GM19328 (cell line): Measurements from ENCODE around the gene C10orf120.

Experiments
- ATAC-seq: cut with Tn5 transposase; IDR thresholded peaks from one replicate; pipeline ENCODE4 v1.9.1; 2021; ENCODE audit warnings: mild to moderate bottlenecking, moderate library complexity; ENCODE audit not compliant: unreplicated experiment

C10orf120 gene

GRCh38 chr10:122699796-122700455 is at the start of gene C10orf120:
TSS of gene C10orf120 (minus strand) at chr10:122699846. CDS start at chr10:122699790, 56 bp downstream.
- no peak for ATAC-seq

- ATAC-seq: no peak
Measured at GRCh38 chr10:122748496-122748895, 48.9 kb upstream of the C10orf120 start.

- ATAC-seq: no peak
Measured at GRCh38 chr10:122746408-122746807, 46.8 kb upstream of the C10orf120 start.

- ATAC-seq: no peak
Measured at GRCh38 chr10:122744257-122744656, 44.6 kb upstream of the C10orf120 start.

- ATAC-seq: no peak
Measured at GRCh38 chr10:122740640-122741039, 41.0 kb upstream of the C10orf120 start.

- no peak for ATAC-seq
Measured at GRCh38 chr10:122738031-122738430, 38.4 kb upstream of the C10orf120 start.

GRCh38 chr10:122733931-122734665 is 34.5 kb upstream of the C10orf120 start:
- ATAC-seq: no peak

- no peak for ATAC-seq
Measured at GRCh38 chr10:122733443-122733842, 33.8 kb upstream of the C10orf120 start.

GRCh38 chr10:122730238-122730637 is 30.6 kb upstream of the C10orf120 start:
- no peak for ATAC-seq

- ATAC-seq: no peak
Measured at GRCh38 chr10:122729126-122729525, 29.5 kb upstream of the C10orf120 start.

GRCh38 chr10:122727426-122727825 is 27.8 kb upstream of the C10orf120 start:
- ATAC-seq: no peak

GRCh38 chr10:122725768-122726167 is 26.1 kb upstream of the C10orf120 start:
- ATAC-seq: no peak

GRCh38 chr10:122725006-122725405 is 25.4 kb upstream of the C10orf120 start:
- ATAC-seq: no peak

- no peak for ATAC-seq
Measured at GRCh38 chr10:122721111-122721510, 21.5 kb upstream of the C10orf120 start.

GRCh38 chr10:122716025-122716424 is 16.4 kb upstream of the C10orf120 start:
- no peak for ATAC-seq

- no peak for ATAC-seq
Measured at GRCh38 chr10:122715576-122715975, 15.9 kb upstream of the C10orf120 start.

GRCh38 chr10:122713091-122713885 is 13.6 kb upstream of the C10orf120 start:
- no peak for ATAC-seq

- no peak for ATAC-seq
Measured at GRCh38 chr10:122710576-122710975, 10.9 kb upstream of the C10orf120 start.

GRCh38 chr10:122709971-122710370 is 10.3 kb upstream of the C10orf120 start:
- ATAC-seq: no peak

- ATAC-seq: no peak
Measured at GRCh38 chr10:122707535-122707934, 7.9 kb upstream of the C10orf120 start.

GRCh38 chr10:122706947-122707346 is 7.3 kb upstream of the C10orf120 start:
- no peak for ATAC-seq

GRCh38 chr10:122706467-122706866 is 6.8 kb upstream of the C10orf120 start:
- ATAC-seq: no peak
